Midbrain (tissue), 1 donor: ENCODE measurements around the gene EXD3.

Experiments used
- DNase-seq: peaks from one replicate; lab custom pipeline; 2025; lab: John Stamatoyannopoulos, UW

EXD3 gene

DNA sequence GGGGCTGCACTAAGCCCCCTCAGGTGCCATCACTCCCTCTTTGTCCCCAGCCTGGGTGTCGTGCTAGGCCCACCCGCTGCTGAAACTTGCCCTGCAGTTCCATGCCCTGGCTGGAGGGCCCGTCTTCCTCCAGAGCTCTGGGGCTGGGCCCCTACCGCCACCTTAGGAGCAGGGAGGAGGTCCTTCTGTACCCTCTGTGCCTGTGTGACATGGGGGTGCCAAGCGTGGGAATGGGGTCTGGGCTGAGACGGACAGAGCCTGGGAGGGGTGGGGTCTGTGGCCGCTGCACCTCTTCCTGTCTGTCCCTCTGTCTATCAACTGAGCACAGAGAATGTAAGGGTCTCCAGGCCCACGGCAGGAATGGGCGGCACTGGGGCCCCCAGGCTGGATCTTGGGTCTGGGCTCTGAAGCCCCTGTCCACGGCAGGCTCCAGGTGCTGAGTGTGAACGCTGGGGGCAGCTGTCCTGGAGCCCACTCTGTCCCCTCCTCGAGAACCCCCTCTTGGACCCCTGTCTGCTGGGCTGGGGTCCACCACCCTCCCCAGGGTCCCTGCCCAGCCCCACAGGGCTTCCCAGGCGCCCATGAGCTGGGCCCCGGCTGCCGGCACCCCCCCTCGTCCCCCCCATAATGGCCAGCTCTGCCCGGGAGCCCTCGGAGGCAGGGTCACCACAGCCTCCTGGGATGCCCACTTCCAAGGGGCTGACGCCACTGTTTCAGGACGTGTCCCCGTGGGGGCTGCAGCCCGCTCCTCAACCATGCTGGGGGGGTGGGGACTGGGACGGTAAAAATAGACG is 105.0 kb downstream of the EXD3 start:
- DNase-seq, result no peak

DNA sequence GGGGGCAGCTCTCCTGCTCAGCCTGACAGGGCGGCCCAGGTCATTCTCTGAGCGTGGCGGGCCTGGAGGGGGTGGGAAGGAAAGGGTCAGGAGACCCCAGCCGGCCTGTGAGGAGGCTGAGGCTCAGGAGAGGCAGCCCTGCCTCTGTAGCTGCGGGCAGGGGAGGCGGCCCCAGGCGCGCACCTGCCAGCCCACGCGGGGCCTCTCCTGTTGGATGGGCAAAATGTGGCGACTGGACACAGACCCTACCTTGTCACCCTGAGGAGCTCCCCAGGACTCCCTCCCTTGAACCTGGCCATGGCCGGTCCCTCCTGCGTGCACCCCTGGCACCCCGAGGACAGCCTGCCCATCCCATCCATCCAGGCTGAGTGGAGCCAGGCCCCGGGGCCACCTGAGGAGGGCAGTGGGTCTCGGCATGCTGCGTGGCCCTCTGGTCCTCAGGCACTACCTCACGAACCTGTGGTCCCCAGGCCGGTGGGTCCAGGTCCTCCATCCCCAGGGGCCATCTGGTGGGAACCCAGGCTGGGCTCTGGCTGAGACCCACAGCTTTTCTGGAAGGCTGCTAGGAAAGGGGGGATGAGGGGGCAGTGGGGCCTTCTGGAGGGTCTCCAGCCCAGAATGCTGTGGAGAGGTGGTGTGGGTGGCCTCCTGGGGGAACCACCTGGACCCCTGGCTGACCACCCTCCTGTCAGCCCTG is 105.8 kb downstream of the EXD3 start:
- DNase-seq, result no peak

DNA sequence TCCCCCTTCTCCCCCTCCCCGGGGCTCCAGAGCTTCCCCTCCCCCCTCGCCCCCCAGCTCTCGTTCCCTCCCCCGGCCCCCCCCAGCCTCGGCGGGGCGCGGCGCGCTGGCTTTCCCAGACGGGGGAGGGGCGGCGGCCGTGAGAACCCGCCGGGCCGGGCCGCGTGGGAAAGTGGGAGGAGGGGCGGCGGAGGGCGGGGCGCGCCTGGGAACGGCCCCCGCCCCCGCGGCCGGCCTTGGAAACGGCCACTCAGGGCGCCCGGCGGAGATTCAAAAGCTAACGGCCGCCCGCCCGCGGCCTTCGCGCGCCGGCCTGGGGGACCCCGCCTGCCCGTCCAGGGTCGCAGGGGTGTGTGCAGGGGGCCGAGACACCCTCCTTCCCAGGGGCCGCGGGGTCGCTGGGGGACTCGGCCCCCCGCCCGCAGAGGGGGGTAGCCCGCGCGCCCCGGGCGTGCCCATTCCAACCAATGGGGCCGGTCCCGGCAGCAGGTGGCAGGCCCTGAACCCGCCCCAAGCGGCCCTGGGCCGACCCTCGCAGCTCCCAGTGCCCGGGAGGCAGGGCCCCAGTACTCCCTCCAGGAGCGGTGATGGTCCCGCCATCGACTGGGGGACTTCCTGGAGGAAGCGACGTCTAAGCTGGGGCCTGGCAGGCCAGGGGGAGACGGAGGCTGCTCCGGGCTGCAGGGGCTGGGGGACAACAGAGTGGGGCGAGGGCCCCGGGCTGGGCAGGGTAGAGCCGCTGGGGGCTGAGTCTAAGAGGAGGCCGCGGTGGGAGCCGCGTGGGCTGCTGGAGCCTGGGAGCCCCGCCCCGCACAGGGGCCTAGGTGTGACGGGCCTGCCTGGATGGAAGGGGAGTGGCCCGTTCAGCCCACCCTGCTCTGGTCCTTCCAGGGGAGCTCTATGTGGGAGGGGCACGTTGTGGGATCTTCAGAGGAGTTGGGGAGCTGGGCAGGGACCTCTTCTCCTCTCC is 106.7 kb downstream of the EXD3 start:
- no peak for DNase-seq

DNA sequence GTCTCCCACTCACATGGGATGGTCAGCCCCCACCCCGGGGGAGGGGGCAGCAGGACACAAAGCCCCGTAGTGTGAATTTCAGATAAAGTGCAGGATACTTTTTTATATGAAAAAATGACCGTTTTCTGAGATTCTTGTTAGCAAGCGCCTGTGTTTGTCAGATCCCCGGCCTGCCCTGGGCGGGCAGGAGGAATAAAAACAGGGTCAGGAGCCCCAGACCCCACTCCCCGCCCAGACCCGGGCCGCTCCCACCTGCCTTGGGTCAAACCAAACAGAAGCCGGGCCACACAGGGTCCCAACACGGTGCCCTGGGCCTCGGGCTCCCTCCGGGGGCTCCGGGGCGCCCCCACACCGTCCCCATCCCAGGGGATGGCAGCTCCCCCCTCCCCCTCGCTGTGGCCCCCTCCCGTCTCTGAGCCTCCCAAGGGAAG is 107.4 kb downstream of the EXD3 start:
- DNase-seq, result no peak

DNA sequence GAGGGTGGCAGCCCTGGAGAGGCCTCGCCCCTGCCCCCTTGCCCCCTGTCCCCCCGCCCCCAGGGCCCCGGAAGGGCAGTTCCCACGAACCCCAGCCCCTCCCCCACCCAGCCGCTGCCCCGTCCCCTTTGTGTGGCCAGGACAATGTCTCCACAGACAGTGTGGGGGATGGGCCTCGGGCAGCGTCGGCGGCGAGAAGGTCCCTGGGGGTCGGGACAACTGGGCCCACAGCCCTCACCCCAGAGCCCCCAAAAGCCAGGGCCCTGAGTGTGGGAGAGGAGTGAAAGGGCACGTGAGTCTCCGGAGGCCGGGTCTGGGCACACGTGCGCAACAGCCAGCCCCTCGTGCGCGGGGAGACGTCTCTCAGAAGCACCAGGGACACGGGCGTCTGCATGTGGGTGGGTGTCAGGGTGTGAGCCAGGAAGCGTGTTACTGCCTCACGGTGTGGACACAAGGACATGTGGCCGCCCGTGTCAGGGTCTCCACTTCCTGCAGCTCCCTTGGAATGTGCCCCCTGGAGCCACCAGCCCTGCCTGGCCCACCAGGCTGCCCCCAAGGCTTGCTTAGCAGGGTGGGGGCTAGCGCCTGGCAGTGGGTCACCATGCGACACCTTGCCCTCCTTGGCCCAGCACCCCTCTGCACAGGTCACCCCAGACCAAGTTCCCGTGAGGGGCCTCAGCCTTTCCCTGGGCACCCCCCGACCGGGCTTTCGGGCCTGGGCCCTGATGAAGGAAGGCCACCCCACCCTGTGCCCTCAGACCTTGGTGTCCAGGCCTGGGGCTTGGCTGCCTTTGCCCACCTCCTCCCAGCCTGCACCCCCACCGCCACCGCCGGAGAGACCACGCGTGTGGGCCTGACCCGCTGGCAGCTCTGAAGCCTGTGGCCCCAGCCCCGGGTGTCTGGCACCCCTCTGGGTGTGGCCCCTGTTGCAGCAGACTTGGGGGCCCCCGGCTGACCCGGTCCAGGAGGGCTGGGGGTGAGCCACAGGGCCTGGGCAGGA is 108.1 kb downstream of the EXD3 start:
- no peak for DNase-seq

DNA sequence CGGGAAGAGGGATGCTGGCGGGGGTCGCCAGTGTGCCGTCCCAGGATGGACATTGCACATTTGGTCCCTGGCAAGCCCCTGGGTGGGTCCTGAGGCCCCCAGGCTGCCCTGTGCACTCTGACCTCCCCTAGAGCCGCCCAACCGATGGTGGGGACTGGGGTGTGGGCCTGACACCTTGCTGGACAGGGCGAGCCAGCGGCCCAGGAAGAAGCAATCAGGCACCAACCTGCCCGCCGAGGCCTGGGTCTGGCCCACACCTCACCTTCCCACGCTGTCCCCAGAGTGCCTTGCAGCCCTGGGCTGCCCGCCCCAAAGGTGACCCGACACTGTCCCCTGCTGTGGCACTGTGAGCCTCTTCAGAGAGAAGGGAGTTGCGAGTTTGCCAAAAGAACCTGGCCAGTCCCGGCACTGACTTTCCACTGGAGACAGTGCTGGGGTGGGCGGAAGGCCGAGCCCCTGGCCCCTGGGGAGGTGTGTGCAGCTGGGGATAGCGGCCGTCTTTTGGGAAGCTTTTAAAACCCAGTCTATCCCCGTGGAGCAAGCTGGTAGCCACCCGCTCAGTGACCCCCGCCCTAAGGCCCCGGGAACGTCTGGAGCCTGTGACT is 108.9 kb downstream of the EXD3 start:
- no peak for DNase-seq

DNA sequence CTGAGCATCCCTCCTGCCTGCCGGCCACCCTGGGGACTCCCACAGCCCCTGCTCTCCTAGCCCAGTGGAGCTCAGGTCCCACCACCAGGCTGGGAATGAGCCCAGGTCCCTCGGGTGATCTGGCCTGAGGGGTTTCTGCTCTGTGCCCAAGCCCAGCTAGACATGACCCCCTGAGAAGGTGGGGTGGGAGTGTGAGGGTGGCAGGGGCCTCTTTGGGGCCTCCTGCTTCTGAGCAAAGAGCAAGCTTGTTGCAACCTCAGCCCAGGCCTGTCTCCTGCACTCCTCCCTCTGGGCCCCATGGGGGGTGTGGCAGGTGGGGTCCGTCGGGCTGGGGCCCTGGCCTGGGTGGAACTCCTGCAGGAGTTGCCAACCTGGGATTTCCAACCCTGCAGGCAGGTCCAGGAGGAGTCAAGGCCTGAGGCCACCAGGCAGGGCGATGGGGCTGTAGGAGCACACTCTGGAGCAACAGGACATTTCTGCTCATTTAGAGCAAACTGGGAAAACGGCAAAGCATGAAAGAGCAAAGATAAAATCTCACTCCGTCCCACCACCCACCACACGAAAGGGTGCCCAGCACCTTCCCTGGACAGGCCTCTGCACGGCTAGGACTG is 109.5 kb downstream of the EXD3 start:
- no peak for DNase-seq

DNA sequence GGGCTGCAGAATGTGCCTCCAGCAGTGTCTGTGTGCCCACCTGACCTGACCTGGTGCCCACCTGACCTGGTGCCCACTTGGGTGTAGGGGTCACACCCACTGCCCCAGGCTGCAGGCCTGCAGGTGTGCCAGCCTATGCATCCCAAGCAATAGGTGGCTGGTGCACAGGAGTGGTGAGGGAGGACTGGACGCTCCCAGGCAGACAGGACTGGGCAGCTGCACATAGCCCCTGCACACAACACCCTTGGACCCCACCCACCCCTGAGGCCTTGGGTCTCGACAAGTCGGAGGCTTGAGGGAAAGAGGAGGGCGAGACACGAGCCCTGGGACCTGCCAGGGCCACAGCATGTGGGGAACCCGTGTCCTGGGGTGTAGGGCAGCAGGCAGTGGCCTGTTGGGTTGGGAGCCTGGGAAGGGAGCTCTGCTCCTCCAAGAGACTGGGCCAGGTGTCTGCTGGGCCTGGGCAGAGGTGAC is 110.1 kb downstream of the EXD3 start:
- DNase-seq, result no peak

DNA sequence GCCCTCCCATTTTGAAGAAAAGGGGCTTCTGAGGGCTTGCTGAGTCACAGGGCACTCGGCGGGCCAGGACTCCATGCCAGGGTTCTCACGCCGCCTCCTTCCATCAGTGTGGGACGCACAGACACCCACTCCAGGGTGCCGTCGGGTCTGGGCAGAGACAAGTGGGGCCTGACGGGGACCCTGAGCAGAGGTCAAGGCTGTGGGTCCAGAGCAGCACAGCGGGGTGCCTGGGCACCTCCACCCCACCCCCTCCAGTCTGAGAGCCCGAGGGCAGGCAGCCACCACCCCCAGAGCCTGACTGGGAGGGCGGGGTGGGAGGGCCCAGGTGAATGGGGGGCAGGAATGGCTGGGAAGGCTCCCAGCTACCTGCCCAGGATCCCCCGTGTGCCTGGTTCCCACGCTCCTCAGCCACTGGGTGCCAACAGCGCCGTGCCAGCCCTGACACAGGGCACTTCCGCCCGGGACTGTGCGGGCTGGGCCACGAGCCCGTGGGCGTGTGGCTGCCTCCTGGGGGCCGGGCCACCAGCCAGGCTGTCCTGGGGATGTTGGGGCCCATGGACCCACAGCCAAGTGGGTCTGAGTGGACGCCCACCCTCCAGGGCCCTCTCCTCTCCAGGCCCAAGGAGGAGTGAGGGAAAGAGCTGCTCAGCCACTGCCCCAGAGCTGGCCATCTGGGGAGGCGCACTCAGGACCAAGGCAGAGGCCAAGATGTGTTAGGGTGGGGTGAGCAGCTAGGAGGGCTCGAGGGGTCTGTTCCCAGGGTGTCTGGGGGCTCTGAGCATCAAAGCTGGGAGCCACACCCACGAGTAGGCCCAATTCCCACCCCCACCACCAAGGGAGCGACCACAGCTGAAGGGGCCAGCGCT is 110.7 kb downstream of the EXD3 start:
- DNase-seq, result no peak

DNA sequence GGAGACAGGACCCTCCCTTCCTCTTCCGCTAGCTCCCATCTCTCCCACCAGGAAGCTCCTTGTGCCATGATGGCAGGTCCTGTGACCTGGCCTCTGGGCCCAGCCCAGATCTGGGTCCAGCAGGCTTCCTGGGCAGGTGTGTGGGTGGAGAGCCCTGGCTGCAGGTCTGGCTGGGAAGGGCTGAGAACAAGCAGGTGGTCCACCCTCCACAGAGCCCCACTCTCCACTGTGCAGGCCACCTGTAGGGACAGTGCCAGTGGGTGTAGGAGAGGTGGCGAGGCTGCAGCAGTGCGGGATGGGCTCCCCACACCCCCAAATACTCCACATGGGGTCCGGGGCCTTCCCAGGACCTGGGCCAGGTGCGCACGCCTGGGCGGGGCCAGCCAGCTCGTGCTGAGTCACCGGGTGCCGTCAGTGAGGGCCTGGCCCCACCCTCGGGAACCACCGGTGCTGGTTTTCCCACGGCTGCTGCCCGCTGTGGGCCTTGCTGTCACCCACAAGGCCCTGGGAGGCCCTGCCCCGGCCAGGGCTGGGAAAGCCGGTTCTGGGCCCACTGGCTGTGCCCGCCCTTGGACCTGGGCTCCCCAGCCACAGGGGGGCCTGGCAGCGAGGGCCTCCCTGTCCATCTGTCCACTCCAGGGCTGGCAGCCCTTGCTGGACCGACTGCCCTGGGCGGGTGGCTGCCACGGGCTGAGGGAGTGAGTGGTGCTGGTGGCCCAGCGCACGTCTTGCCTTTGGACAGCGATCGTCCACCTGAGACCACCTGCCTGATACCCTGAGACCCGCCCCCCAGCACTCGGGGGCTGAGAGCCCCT is 111.6 kb downstream of the EXD3 start:
- DNase-seq, result no peak

DNA sequence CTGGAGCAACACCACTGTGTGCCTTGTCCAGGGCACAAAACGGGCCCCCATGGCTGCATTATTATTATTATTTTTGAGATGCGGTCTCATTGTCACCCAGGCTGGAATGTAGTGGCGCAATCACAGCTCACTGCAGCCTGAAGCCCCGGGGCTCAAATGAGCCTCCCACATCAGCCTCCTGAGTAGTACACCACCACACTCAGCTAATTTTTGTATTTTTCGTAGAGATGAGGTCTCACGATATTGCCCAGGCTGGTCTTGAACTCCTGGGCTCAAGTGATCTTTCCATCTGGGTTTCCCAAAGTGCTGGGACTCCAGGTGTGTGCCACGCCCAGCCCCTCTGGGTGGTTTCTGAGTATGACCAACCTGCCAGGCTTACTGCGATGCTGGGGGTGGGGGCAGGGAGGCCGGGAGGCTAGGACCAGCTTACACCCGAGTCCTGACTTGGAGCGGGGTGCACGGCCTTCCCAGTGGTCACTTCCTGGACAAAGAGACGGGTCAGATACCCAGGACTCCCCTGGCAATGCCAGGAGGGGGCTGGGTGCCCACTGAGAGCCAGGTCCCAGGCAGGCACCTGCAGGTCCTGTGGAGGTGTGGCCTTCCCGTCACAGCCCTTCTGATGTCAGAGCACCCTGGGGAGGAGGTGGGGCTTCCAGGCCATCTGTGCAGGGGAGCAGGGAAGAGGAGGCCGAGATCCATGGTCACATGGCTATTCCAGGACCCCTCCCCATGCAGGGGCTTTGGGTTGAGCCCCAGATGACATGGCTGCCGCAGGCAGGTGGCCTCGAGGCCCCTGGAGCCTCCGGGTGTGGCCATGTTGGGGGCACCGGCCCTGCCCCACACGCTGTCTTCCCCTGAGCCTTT is 112.5 kb downstream of the EXD3 start:
- no peak for DNase-seq

DNA sequence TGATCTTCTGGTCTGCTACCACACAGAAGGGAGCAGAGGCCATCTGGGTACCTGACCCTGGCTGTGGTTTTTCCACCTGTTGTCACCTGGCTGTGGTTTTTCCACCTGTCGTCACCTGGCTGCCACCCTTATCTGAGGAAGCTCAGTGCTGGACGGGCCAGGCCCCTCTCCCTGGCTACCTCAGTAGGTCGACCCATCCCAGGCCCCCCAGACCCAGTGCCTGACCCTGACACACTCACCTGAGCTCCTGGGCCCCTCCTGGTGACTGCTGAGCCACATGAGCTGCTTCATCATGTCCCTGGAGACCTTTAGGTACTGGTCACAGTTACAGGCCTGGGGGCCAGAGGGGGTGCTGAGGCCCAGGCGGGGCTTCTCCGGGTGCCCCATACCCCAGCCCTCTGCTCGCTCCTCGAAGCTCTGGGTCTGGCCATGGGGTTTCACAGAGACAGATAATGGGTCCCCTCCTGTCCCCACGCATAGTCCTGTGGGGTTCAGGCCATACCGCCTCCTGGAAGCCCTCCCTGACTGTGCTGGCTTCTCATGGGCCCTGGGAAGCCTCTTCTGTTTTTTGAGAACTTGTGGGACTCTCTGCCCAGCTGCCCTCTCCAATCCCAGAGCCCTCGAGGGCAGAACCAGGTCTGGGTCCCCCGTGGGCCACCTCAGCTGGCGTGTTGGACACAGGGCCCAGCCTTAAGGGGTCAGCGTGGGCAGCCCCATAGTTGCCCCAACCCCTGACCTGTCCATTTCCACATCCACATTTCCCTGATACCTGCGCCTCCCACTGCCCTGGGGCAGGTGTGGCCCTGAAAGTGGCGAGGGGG is 113.4 kb downstream of the EXD3 start:
- DNase-seq, result no peak

DNA sequence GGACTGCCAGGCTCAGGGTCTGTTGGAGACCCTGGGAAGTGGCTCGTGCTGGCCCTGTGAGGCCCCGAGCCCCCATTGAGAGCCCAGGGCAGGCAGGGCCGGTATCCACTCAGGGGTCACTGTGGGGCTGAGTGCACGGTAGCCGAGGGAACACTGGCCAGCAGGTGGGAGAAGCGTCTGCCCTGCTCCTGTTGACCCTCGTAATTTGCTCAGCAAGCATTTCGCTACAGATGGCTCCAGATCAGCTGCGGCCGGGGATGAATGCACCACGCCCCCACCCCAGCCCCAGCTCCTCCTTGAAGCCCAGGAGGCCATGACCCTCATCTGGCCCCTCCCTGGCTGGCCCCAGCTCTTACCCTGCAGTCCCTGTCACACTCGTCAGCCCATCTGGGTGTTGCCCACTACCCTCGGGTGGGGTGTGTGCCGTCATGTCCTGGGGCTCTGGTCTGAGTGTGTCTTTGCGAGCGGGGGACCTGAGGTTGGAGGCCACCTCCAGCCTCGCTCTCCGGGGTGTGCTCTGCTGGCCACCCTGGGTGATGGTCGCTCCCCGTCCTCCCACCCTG is 114.8 kb downstream of the EXD3 start:
- no peak for DNase-seq

DNA sequence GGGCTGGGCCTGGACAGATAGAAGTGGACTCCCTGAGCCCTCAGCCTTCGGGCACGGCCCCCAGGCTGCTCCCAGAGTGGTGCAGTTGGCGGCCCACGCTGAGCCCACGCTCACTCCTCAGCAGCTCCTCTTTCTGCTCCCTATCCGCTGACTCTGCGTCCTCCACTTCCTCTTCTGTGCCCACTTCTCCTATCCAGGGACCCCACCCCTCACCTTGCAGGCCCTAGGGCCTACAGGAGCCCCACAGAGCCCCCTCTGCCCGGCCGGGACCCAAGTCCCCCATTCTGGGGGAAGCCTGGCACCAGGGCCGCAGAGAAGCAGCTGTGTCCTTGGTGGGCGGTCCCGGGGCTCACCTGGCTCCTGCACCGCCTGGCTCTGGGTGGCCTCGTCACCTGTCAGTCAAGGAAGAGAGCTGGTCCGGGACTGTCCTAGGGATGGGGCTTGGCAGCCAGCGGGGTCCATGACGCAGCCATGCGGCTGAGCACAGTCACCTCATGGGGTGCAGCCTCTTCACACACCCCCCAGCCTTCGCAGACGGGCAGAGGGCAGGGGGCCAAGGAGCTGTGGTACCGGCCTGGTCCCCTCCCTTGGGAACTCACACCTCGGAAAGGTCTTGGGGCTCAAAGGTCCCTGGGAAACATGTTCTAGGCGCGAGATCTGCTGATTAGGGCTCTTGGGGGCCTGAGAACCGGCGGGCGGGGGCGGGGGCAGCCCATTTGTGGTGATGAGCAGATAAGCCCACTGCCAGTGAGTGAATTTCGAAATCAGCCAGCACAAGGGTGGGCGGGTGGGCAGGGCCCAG is 115.5 kb downstream of the EXD3 start:
- DNase-seq, result no peak

DNA sequence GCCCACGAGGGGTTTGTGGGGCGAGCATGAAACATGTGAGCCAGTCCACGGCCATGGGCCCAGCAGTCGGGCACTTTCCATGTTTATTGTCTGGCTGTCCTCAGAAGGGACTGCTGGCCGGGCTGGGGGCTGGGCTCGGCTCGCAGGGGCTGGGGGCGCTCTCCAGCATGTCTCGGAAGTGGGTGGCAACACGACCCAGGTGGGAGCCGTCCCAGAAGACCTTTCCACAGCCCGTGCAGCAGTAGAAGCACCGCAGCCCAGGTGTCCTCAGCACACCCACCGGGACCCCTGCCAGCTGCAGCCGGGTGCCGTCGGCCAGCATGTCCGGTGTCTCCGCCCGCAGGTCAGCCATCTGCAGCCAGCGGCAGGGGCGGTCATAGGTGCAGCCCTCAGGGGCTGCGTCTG is 116.1 kb downstream of the EXD3 start:
- no peak for DNase-seq
